ENCODE data around the gene UVRAG.

DNA sequence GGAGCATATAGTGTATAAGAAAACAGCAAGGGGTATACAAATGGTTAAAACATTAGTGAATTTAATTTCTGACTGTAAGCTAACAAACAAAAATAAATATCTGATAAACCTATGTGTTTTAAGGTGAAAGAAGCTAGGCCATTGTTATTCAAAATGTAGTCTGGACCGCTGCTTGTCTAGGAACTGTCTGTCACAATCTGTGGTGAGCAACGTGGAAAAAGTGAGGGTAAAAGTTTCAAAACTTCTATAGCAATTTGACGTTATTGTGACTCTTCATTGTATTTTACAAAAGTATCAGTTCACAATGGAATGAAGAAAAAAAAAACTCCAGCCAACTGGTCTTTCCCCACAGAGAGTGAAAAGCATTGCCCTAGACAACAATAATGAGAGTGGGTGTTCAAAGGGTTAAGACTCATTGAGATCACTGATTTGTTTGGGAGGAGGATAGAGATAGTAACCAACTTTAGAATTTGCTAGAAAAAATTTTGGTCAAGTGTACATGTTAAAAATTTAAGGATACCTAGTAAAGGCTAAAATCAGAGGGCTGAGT lies 79.1 kb downstream of the UVRAG start:
- TF ChIP-seq, protein P1, sequence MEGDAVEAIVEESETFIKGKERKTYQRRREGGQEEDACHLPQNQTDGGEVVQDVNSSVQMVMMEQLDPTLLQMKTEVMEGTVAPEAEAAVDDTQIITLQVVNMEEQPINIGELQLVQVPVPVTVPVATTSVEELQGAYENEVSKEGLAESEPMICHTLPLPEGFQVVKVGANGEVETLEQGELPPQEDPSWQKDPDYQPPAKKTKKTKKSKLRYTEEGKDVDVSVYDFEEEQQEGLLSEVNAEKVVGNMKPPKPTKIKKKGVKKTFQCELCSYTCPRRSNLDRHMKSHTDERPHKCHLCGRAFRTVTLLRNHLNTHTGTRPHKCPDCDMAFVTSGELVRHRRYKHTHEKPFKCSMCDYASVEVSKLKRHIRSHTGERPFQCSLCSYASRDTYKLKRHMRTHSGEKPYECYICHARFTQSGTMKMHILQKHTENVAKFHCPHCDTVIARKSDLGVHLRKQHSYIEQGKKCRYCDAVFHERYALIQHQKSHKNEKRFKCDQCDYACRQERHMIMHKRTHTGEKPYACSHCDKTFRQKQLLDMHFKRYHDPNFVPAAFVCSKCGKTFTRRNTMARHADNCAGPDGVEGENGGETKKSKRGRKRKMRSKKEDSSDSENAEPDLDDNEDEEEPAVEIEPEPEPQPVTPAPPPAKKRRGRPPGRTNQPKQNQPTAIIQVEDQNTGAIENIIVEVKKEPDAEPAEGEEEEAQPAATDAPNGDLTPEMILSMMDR (IDR thresholded peaks at IDR 0.05) = no peak
- no peak for TF ChIP-seq POLR2A (IDR thresholded peaks at IDR 0.05)
